ENCODE data around the gene EXOSC3. TPM values are rescaled to one million over a fixed set of nuclear protein-coding genes. Genes with fewer than 3 reads are reported as not detected.
"Not testable (repeated sequence)": the region's sequence is repeated elsewhere in the genome, so short reads cannot be mapped to it uniquely, and the experiment has no call there.

The EXOSC3 gene
- total and polyA plus RNA-seq, 2 experiments from 2014 or later, result 28.5 to 48.1 TPM

DNA sequence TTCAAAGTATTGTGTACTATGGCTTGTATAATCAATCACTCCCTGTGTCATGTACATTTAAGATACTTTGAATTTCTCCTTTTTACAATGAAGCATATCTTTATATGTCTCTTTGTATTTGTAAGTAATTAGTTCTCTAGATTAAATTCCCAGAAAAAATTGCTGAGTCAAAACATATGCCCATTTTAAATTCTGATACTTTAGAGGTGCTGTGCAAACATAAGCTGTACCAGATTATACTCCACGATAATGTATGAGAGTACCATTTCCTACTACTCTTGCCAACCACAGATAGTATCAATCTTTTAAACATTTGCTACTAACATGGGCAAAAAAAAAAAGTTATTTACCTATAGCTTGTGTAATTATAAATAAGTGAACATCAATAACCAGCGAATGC, 34.0 kb upstream of the EXOSC3 start:
- no peaks in the 10 kb centered on the region for H3K27me3 ChIP-seq
- H3K79me2 ChIP-seq, result peaks cover 52% of the 10 kb centered on the region
- H3K27ac ChIP-seq, result no peak overlapping the region
- DNase-seq (ENCODE audit: low spot score), result no peak
- H3K4me2 ChIP-seq, result no peak overlapping the region
- no peak overlapping the region for H3K4me3 ChIP-seq
- peaks cover 2% of the 10 kb centered on the region for H4K20me1 ChIP-seq (ENCODE audit: insufficient read depth, poor library complexity, severe bottlenecking)
- 82% methylated on average over 2 of the region's 2 CpGs for WGBS (ENCODE audit: low lambda C conversion rate, missing lambda C conversion rate)
- H3K36me3 ChIP-seq (replicated peaks; ENCODE audit: insufficient read depth, low read depth), result no peaks in the 10 kb centered on the region
- no peaks in the 10 kb centered on the region for H3K9me3 ChIP-seq (ENCODE audit: low read depth)
- no peaks in the 10 kb centered on the region for H3K4me1 ChIP-seq (ENCODE audit: insufficient read depth)
- no peaks in the 10 kb centered on the region for H3K9me2 ChIP-seq (replicated peaks; ENCODE audit: insufficient read depth)
- H2AFZ ChIP-seq, result no peak overlapping the region
- TF ChIP-seq EZH2 (IDR thresholded peaks at IDR 0.05; ENCODE audit: borderline replicate concordance), result no peak
- TF ChIP-seq, protein P1, sequence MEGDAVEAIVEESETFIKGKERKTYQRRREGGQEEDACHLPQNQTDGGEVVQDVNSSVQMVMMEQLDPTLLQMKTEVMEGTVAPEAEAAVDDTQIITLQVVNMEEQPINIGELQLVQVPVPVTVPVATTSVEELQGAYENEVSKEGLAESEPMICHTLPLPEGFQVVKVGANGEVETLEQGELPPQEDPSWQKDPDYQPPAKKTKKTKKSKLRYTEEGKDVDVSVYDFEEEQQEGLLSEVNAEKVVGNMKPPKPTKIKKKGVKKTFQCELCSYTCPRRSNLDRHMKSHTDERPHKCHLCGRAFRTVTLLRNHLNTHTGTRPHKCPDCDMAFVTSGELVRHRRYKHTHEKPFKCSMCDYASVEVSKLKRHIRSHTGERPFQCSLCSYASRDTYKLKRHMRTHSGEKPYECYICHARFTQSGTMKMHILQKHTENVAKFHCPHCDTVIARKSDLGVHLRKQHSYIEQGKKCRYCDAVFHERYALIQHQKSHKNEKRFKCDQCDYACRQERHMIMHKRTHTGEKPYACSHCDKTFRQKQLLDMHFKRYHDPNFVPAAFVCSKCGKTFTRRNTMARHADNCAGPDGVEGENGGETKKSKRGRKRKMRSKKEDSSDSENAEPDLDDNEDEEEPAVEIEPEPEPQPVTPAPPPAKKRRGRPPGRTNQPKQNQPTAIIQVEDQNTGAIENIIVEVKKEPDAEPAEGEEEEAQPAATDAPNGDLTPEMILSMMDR (IDR thresholded peaks at IDR 0.05; ENCODE audit: poor library complexity), result no peak
- no peak for TF ChIP-seq EZH2phosphoT487 (IDR thresholded peaks at IDR 0.05; ENCODE audit: low read depth, severe bottlenecking, unreplicated experiment)

DNA sequence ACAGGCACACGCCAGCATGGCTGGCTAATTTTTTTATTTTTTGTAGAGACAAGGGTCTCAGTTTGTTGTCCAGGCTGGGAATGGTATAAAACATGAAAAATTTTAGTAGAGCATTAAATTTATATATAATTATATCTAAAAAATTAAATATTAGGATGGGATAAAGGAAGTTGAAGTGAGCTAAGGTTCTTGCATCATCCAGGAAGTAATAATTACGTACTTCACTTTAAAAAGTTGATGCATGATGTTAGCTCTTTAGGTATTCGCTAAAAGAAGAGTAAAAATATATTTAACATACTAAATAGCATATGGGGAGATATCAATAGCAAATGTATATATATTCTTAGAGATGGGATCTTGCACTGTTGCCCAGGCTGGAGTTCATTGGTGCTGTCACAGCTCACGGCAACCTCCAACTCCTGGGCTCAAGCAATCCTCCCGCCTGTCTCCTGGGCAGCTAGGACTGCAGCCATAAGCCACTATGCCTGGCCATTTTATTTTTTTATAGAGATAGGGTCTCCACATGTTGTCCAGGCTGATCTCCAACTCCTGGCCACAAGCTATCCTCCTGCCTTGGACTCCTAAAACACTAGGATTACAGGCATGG, 28.0 kb upstream of the EXOSC3 start:
- Histone ChIP-seq H3K27ac (no peak overlapping the region), H3K27me3 (no peaks in the 10 kb centered on the region), H2AFZ (no peak overlapping the region), H3K9me2 (replicated peaks; ENCODE audit: insufficient read depth) (no peaks in the 10 kb centered on the region), H3K79me2 (peaks cover 89% of the 10 kb centered on the region), H3K36me3 (replicated peaks; ENCODE audit: insufficient read depth, low read depth) (no peaks in the 10 kb centered on the region), H3K4me2 (no peak overlapping the region), H4K20me1 (ENCODE audit: insufficient read depth, poor library complexity, severe bottlenecking) (peaks cover 9% of the 10 kb centered on the region), H3K4me1 (ENCODE audit: insufficient read depth) (no peaks in the 10 kb centered on the region), H3K9me3 (ENCODE audit: low read depth) (no peaks in the 10 kb centered on the region), H3K4me3 (no peak overlapping the region)
- no peak for DNase-seq (ENCODE audit: low spot score)
- TF ChIP-seq EZH2phosphoT487 (IDR thresholded peaks at IDR 0.05; ENCODE audit: low read depth, severe bottlenecking, unreplicated experiment), result no peak
- no peak for TF ChIP-seq EZH2 (IDR thresholded peaks at IDR 0.05; ENCODE audit: borderline replicate concordance)
- TF ChIP-seq, protein P1 (IDR thresholded peaks at IDR 0.05; ENCODE audit: poor library complexity), result no peak
- WGBS (ENCODE audit: low lambda C conversion rate, missing lambda C conversion rate), result 97% methylated on average over 5 of the region's 5 CpGs

DNA sequence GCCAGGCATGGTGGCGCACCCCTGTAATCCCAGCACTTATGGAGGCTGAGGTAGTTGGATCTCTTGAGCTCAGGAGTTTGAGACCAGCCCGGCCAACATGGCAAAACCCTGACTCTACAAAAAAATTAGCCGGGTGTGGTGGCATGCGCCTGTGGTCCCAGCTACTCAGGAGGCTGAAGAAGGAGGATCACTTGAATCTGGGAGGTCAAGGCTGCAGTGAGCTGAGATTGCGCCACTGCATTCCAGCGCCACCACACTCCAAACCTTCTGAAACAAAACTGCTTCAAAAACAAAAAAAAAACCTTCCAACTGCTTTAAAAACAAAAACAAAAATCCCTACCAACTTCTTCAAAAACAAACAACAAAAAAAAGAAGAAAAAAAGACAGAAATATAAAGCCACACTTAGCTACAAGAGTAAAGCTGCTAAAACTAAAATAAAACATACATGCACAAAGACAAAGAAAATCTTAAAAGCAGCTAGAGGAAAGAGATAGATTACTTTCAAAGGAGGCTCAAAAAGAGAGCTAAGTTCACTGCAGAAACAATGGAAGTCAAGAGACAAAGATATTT, 27.1 kb upstream of the EXOSC3 start:
- H3K4me2 ChIP-seq, result no peak overlapping the region
- H3K9me2 ChIP-seq (replicated peaks; ENCODE audit: insufficient read depth), result no peaks in the 10 kb centered on the region
- no peaks in the 10 kb centered on the region for H3K36me3 ChIP-seq (replicated peaks; ENCODE audit: insufficient read depth, low read depth)
- H3K4me3 ChIP-seq, result no peak overlapping the region
- 94% methylated on average over 6 of the region's 6 CpGs for WGBS (ENCODE audit: low lambda C conversion rate, missing lambda C conversion rate)
- TF ChIP-seq EZH2phosphoT487 (IDR thresholded peaks at IDR 0.05; ENCODE audit: low read depth, severe bottlenecking, unreplicated experiment) (no peak), EZH2 (IDR thresholded peaks at IDR 0.05; ENCODE audit: borderline replicate concordance) (no peak)
- TF ChIP-seq, protein P1 (IDR thresholded peaks at IDR 0.05; ENCODE audit: poor library complexity), result no peak
- H4K20me1 ChIP-seq (ENCODE audit: insufficient read depth, poor library complexity, severe bottlenecking), result peaks cover 13% of the 10 kb centered on the region
- H2AFZ ChIP-seq, result no peak overlapping the region
- no peak overlapping the region for H3K27ac ChIP-seq
- H3K27me3 ChIP-seq, result no peaks in the 10 kb centered on the region
- H3K4me1 ChIP-seq (ENCODE audit: insufficient read depth), result no peaks in the 10 kb centered on the region
- peaks cover 90% of the 10 kb centered on the region for H3K79me2 ChIP-seq
- H3K9me3 ChIP-seq (ENCODE audit: low read depth), result no peaks in the 10 kb centered on the region
- no peak for DNase-seq (ENCODE audit: low spot score)

DNA sequence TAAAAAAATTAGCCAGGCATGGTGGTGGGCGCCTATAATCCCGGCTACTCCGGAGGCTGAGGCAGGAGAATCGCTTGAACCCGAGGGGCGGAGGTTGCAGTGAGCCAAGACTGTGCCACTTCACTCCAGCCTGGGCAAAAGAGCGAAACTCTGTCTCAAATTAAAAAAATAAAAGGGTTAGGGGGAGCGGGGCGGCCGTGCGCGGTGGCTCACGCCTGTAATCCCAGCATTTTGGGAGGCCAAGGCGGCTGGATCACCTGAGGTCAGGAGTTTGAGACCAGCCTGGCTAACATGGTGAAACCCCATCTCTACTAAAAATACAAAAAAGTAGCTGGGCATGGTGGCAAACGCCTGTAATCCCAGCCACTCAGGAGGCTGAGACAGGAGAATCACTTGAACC, 24.8 kb upstream of the EXOSC3 start:
- Histone ChIP-seq H4K20me1 (ENCODE audit: insufficient read depth, poor library complexity, severe bottlenecking) (peaks cover 29% of the 10 kb centered on the region), H3K79me2 (peaks cover 92% of the 10 kb centered on the region)
- H3K4me1 ChIP-seq (ENCODE audit: insufficient read depth); H3K4me2 ChIP-seq; H2AFZ ChIP-seq; H3K27me3 ChIP-seq; H3K27ac ChIP-seq; H3K4me3 ChIP-seq; DNase-seq (ENCODE audit: low spot score); H3K9me2 ChIP-seq (replicated peaks; ENCODE audit: insufficient read depth); H3K36me3 ChIP-seq (replicated peaks; ENCODE audit: insufficient read depth, low read depth); H3K9me3 ChIP-seq (ENCODE audit: low read depth): not testable (repeated sequence)
- 100% methylated on average over 15 of the region's 15 CpGs for WGBS (ENCODE audit: low lambda C conversion rate, missing lambda C conversion rate)
